Activated CD4-positive, alpha-beta T cell treated with anti-CD3 and anti-CD28 coated beads for 24 hours (primary cell): ENCODE data around the gene MRLN.
"Not testable (repeated sequence)": the region's sequence is repeated elsewhere in the genome, so short reads cannot be mapped to it uniquely, and the experiment has no call there.

Source experiments
- DNase-seq, 2 donors: peaks; one replicate each; pipeline ENCODE4 v3.0.0-alpha.2; 2020; ENCODE audit warnings: low read depth in 2 of 2

Gene MRLN

DNA sequence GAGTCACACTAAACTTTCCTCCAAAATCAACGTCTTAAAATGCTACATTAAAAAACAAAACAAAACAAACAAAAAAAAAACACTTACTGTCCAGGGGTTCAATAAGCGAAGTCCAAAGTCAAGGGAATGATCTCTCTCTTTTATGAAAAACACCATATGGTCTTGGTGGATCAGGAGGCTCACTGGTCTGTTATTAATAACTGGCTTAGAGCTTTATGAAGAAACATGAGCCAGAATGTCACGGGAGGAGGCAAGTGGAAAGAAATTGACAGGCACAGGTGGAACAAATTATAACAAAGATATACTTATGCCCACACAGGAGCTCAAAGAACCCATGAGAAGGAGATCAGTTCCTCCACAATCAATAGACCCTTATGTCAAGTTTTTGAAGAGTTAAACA, at the start of gene MRLN:
MRLN (minus strand) TSS at position 189 of the 400 bp plus-strand sequence.
- DNase-seq = no peak

DNA sequence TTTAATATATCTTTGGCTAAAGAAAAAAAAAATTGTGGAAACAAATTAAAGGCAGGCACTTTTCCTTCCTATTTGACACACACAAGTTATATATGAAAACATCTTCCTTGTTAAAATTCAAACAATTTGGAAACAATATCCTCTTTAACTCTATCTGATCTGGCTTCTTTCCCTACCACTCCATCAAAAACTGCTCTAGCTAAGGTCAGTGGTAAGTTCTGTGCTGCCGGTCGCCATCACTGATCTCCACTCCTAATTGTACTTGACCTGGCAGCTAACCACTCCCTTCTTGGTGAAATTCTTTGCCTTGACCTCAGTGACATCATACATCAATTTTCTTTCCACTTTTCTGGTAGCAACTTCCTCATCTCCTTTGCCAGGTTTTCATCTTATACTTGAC, 47.9 kb upstream of the MRLN start:
- no peak for DNase-seq

- no peak for DNase-seq
Measured at GRCh38 chr10:59799421-59799820, 46.2 kb upstream of the MRLN start.

GRCh38 chr10:59793919-59794318, 40.7 kb upstream of the MRLN start:
- no peak for DNase-seq

- DNase-seq = no peak
Measured at GRCh38 chr10:59792812-59793211, 39.6 kb upstream of the MRLN start.

DNA sequence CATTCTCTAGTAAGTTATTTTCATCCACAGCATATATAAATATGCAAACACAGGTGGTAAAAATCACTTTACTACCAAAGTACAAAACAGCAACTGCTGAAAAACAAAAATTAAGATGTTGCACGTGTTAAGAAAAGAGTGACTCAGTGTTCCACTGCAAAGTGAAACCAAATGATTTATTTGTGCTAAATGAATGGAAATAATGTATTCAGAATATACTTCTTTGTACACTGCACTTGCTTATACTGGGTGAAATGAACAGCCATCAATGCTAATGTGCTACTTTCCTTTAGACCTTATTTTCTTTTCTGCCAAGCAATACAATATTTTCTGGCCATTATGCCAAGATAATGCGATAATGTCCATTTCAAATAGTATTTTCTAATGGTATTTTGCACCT, 38.3 kb upstream of the MRLN start:
- no peak for DNase-seq

GRCh38 chr10:59790080-59790479, 36.8 kb upstream of the MRLN start:
- not testable (repeated sequence) for DNase-seq

- not testable (repeated sequence) for DNase-seq
Measured at GRCh38 chr10:59788914-59789313, 35.7 kb upstream of the MRLN start.

DNA sequence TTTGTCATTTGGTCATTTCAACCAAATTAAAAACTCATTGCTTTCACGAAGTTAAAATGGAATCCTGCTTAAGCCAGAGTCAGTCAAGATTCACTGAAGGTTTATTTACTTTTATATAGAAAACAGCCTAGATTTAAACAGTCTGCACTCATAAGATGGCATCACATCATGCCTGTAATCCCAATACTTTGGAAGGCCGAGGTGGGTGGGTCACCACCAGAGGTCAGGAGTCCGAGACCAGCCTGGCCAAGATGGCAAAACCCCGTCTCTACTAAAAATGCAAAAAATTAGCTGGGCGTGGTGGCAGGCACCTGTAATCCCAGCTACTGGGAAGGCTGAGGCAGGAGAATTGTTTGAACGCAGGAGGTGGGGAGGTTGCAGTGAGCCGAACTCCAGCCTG, 33.8 kb upstream of the MRLN start:
- DNase-seq = not testable (repeated sequence)

DNA sequence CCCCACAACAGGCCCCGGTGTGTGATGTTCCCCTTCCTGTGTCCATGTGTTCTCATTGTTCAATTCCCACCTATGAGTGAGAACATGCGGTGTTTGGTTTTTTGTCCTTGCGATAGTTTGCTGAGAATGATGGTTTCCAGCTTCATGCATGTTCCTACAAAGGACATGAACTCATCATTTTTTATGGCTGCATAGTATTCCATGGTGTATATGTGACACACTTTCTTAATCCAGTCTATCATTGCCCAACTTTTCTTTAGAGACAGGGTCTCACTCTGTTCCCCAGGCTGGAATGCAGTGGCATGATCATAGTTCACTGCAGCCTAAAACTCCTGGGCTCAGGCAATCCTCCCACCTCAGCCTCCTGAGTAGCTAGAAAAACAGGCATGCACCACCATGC, 32.2 kb upstream of the MRLN start:
- not testable (repeated sequence) for DNase-seq

DNA sequence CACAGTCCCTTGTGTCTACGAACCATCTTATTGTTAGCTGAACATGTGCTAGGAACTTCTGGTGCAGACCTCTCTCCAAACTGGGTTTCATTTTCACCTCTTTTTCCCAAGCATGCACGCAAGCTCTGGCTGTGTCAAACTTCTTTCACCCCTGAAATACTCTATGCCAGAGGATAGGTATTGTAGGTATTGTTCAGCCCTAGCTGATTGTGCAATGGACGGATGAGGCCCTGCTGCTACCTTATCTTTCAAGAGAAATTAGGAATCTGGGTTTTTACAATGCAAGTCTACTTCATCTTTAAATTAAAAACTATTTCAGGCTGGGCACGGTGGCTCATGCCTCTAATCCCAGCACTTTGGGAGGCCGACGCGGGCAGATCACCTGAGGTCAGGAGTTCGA, 28.3 kb upstream of the MRLN start:
- no peak for DNase-seq

DNA sequence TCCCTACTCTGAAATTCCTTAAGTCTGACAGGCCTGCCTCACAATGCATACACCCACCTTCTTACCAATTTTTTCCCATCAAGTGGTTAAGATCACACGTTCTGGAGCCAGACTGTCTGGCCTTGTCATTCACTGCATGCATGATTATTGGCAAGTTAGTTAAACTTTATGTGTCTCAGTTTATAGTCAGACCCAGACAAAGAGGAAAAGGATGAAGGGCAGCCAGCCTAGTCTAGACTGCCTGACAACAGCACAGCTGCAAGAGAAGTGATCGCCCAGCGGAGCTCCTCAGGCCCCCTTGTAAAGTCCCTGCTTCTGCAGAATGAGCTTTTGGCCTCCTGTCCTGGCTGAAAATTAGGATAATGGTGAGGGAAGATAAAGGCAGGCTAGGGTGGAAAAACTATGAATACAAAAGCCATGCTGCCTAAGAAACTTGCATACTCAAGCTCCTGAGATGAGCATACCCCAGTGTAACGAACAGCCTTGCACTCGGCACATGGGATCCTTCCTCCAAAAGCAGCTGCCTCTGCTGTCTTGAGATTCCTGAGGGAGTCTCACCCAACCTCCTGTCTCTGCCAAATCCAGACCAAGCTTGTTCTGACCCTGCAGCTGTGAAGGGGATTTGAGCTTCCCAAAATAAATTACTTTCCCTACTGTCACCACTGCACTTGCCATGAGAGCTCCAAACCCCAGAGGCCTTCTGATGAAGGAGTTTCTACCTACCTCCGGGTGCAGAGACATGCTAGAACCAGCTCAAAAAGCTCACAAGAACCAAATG, 26.7 kb upstream of the MRLN start:
- DNase-seq = no peak

- no peak for DNase-seq
Measured at GRCh38 chr10:59774451-59774850, 21.2 kb upstream of the MRLN start.

DNA sequence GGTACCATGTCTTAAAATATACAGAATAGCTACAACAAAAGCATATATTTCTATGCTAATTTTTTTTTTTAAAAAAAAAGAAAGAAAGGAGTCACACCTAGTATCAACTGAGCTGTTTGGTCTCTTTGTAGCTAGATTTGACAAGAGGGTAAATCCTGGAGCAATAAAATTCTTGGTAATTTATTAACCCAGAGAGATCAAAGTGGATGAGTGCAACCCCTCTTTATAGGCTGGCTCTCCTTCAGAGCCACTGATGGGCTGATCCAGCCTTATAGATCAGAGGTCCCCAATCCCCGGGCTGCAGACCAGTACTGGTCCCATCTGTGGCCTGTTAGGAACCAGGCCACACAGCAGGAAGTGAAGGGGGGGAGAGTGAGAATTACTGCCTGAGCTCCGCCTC, 19.8 kb upstream of the MRLN start:
- DNase-seq = no peak

GRCh38 chr10:59771162-59771807, 18.0 kb upstream of the MRLN start:
- no peak for DNase-seq

- no peak for DNase-seq
Measured at GRCh38 chr10:59770689-59771088, 17.4 kb upstream of the MRLN start.

DNA sequence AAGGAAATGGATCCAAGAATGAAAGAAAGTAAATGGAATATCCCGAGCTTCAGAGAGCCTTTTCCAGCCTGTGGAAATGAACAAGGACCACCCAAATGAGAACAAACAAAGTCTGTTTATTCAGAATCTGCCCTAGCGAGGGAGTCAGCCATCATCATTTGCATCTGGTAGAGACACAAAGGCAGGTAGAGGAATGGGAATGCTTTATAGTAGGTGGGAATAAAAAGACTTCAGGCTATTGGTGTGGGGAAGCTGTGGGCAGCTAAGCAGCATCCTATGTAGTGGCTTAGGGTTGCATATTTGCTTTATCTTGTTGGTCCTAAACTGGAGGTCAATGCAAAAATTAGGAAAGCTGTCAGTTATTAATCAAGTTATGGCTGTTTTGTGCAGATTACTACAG, 9.2 kb upstream of the MRLN start:
- no peak for DNase-seq

- DNase-seq = no peak
Measured at GRCh38 chr10:59757966-59758365, 4.7 kb upstream of the MRLN start.

GRCh38 chr10:59754951-59755350, 1.7 kb upstream of the MRLN start:
- no peak for DNase-seq

DNA sequence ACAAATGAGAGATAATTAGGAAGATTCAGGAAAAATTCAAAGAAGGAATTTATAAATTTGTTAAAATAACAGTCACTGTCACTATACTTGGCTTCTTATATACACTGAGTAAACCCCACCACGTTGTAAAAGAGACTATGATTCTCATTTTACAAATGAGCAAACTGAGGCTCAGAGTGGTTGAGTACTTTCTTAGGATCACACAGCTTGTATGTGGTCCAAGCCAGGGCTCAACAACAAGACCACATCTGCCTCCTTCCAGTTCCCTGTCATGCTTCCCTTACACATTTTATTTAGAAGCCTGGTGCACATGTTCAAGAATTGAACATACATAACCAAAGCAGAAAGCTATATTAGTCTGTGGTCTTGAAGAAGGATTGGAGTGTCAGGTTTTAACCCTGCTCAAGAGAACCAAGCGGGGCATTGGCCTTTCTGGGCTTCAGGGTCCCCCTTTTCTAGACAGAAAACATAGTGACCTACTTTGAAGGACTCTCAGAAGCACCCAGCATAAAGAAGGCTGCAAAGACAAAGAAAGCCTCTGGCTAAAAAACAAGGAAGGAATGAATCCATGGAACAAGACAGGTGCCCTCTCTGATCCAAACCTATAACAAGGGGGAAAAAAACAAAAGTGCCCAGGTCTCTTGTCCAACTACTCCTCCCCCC, 846 bp downstream of the MRLN start:
- no peak for DNase-seq

DNA sequence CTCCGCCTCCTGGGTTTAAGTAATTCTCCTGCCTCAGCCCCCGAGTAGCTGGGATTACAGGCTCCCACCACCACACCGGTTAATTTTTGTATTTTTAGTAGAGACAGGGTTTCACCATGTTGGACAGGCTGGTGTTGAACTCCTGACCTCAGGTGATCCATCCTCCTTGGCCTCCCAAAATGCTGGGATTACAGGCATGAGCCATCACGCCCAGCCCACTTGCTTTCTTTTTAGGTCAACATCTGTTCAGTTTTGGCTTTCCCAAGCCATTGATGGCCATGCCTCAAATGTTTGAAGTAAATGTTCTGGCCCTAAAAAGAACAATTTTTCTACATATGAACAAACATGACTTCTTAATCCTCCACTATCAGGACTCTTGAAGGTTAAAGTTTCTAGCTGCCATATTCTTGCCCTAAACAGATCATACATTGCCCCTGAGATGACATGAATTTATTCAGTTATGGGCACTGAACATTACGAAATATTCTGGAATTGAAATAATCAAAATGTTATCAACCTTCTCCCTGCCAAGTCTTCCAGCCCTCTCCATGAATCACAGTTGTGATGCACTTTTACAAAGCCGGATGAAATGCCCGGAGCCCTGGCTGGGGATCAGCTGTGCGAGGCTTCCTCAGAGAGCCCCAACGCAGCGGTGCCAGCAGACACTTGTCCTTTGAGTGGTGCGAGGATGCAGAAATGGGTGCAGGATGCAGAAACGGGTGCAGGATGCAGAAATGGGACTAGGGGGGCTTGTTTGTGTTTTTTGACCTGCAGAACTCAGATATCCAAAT, 2.9 kb downstream of the MRLN start:
- DNase-seq = no peak

DNA sequence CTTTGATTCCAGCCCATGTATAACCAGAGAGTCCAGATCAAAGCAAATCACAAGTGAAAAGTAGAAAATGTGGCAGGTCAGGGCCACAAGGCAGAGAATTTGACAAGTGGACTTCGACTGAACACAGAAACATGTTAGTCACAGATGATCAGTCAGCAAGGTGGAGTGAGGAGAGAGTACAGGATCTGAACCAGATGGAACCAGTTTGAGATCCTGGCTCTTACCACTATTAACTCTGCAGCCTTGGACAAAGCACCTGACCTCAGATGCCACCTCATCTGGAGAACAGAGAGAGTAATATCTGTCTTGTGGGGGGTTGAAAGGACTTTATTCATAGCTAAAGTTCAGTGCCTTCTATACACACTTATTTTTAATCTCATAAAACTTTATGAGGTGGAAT, 4.4 kb downstream of the MRLN start:
- no peak for DNase-seq
